ENCODE measurements around the gene NFE2L1. TPM values are rescaled to one million over a fixed set of nuclear protein-coding genes. Genes with fewer than 3 reads are reported as not detected.

NFE2L1 gene
- total and polyA plus RNA-seq, 2 experiments from 2014 or later: 28.0 to 66.4 TPM

DNA sequence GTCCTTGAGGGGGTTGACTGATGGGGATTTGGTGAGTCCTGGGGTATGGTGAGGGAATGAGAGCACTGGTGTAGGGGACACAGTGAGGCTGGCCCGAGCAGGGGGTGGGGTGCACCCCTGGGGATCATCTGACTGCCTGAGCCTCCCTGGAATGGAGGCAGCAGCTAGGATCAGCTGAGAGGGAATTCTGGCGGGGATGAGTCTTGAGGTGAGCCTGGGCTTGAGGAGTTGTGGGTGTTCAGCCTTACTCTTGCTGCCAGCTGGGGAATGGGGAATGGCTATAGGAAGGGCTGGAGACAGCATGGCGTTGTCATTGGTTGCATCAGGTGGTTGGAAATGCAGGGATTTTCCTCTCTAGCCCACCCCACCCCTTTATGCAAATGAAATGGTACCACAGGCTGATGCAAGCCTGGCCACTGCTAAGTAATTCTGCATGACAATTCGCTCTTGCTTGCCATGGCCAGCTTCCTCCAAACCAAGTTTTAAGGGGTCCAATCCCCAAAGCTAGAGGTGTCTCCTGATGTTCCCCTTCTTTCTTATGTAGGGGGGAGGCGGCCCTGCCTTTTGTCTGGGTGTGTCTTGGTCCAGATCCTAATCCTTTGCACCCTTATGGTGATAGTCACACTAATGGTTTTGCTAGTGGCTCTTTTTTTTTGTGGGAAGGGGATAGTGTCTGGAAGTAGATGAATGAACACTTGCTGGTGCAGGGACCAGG is 7.5 kb downstream of the NFE2L1 start:
- Histone ChIP-seq H4K20me1 (ENCODE audit: insufficient read depth) (no peaks in the 10 kb centered on the region), H3F3A (ENCODE audit: insufficient read depth) (peaks cover 28% of the 10 kb centered on the region), H3K9me3 (ENCODE audit: low read depth) (no peaks in the 10 kb centered on the region), H3K9ac (peak overlapping the region; percentile 93), H3K27ac (peak overlapping the region; percentile 91), H2AFZ (no peak overlapping the region), H3K4me1 (ENCODE audit: insufficient read depth) (peaks cover 57% of the 10 kb centered on the region), H3K9me2 (ENCODE audit: insufficient read depth) (no peaks in the 10 kb centered on the region), H3K79me2 (ENCODE audit: insufficient read depth) (peaks cover 76% of the 10 kb centered on the region), H3K36me3 (ENCODE audit: low read depth) (peaks cover 16% of the 10 kb centered on the region; the same call in 1 of the 2 replicates), H3K4me2 (ENCODE audit: unreplicated experiment) (peak overlapping the region; percentile 92), H3K4me3 (peak overlapping the region; percentile 64), H3K27me3 (replicated peaks; ENCODE audit: insufficient read depth) (no peaks in the 10 kb centered on the region)
- no peak for TF ChIP-seq EZH2phosphoT487 (IDR thresholded peaks at IDR 0.05; ENCODE audit: insufficient read depth, low read depth)
- in situ Hi-C loops (cut with MboI): no loop called here
- 72 to 78% methylated on average over 4 to 5 of the region's 5 CpGs for WGBS, 2 experiments (ENCODE audit: low coverage in 1 of 2, low lambda C conversion rate in 2 of 2, missing lambda C conversion rate in 2 of 2)
- peak; percentile 86 for DNase-seq

DNA sequence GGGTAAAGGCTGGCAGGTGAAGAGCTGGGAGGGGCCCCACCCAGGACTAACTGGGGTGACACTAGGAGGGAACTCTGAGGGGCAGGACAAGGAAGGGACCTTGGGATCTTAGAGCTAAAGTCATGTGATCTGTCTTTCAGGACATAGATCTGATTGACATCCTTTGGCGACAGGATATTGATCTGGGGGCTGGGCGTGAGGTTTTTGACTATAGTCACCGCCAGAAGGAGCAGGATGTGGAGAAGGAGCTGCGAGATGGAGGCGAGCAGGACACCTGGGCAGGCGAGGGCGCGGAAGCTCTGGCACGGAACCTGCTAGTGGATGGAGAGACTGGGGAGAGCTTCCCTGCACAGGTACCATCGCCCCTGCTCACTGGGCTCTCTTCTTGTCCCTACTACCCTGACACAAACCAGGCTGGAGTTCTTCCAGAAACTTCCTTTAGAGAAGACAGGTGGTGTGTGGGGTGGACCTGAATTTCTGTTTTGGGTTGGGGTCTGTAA is 8.1 kb downstream of the NFE2L1 start:
- peaks cover 71% of the 10 kb centered on the region for H3K79me2 ChIP-seq (ENCODE audit: insufficient read depth)
- no peak for TF ChIP-seq EZH2 (IDR thresholded peaks at IDR 0.05; ENCODE audit: insufficient read depth, poor library complexity, severe bottlenecking)
- no peak for TF ChIP-seq EZH2phosphoT487 (IDR thresholded peaks at IDR 0.05; ENCODE audit: insufficient read depth, low read depth)
- peaks cover 14% of the 10 kb centered on the region; the same call in 1 of the 2 replicates for H3K36me3 ChIP-seq (ENCODE audit: low read depth)
- H3K9ac ChIP-seq: peak overlapping the region; percentile 74
- no peaks in the 10 kb centered on the region for H3K9me2 ChIP-seq (ENCODE audit: insufficient read depth)
- H3K9me3 ChIP-seq (ENCODE audit: low read depth): no peaks in the 10 kb centered on the region
- DNase-seq: no peak
- H3K4me1 ChIP-seq (ENCODE audit: insufficient read depth): peaks cover 51% of the 10 kb centered on the region
- H2AFZ ChIP-seq: no peak overlapping the region
- in situ Hi-C loops (cut with MboI): no loop called here
- no peaks in the 10 kb centered on the region for H4K20me1 ChIP-seq (ENCODE audit: insufficient read depth)
- WGBS, 2 experiments (ENCODE audit: low coverage in 1 of 2, low lambda C conversion rate in 2 of 2, missing lambda C conversion rate in 2 of 2): 92 to 94% methylated on average over 10 of the region's 10 CpGs
- H3K4me2 ChIP-seq (ENCODE audit: unreplicated experiment): peak overlapping the region; percentile 92
- H3K27me3 ChIP-seq (replicated peaks; ENCODE audit: insufficient read depth): no peaks in the 10 kb centered on the region
- peaks cover 22% of the 10 kb centered on the region for H3F3A ChIP-seq (ENCODE audit: insufficient read depth)
- H3K27ac ChIP-seq: peak overlapping the region; percentile 91
- peak overlapping the region; percentile 64; the same call in 1 of the 2 replicates for H3K4me3 ChIP-seq

DNA sequence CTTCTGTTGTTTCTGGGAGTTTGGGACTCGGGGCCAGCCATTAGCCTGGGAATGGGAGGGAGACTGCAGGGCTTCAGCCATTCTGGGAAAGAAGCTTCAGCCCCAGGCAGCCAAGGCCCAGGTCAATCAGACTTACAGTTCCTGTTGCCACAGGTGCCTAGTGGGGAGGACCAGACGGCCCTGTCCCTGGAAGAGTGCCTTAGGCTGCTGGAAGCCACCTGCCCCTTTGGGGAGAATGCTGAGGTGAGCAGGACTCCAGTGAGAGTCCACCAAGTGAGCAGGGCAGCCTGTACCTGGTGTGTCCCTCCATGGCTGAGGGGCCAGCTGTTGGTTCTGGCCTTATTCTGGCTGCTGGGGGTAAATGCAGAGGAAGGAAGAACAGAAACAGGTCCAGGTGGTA is 8.7 kb downstream of the NFE2L1 start:
- peaks cover 45% of the 10 kb centered on the region for H3K4me1 ChIP-seq (ENCODE audit: insufficient read depth)
- H3K9ac ChIP-seq: no peak overlapping the region
- in situ Hi-C loops (cut with MboI): no loop called here
- no peaks in the 10 kb centered on the region for H3K9me2 ChIP-seq (ENCODE audit: insufficient read depth)
- peaks cover 26% of the 10 kb centered on the region for H3F3A ChIP-seq (ENCODE audit: insufficient read depth)
- WGBS, 2 experiments (ENCODE audit: low coverage in 1 of 2, low lambda C conversion rate in 2 of 2, missing lambda C conversion rate in 2 of 2): 57 to 77% methylated on average over 2 of the region's 2 CpGs
- H3K36me3 ChIP-seq (ENCODE audit: low read depth): peaks cover 17% of the 10 kb centered on the region; the same call in 1 of the 2 replicates
- H3K4me2 ChIP-seq (ENCODE audit: unreplicated experiment): no peak overlapping the region
- peak overlapping the region; percentile 91 for H3K27ac ChIP-seq
- TF ChIP-seq EZH2phosphoT487 (IDR thresholded peaks at IDR 0.05; ENCODE audit: insufficient read depth, low read depth): no peak
- TF ChIP-seq EZH2 (IDR thresholded peaks at IDR 0.05; ENCODE audit: insufficient read depth, poor library complexity, severe bottlenecking): no peak
- DNase-seq: no peak
- no peak overlapping the region for H2AFZ ChIP-seq
- no peaks in the 10 kb centered on the region for H3K9me3 ChIP-seq (ENCODE audit: low read depth)
- H4K20me1 ChIP-seq (ENCODE audit: insufficient read depth): no peaks in the 10 kb centered on the region
- H3K27me3 ChIP-seq (replicated peaks; ENCODE audit: insufficient read depth): no peaks in the 10 kb centered on the region
- no peak overlapping the region for H3K4me3 ChIP-seq
- peaks cover 71% of the 10 kb centered on the region for H3K79me2 ChIP-seq (ENCODE audit: insufficient read depth)

DNA sequence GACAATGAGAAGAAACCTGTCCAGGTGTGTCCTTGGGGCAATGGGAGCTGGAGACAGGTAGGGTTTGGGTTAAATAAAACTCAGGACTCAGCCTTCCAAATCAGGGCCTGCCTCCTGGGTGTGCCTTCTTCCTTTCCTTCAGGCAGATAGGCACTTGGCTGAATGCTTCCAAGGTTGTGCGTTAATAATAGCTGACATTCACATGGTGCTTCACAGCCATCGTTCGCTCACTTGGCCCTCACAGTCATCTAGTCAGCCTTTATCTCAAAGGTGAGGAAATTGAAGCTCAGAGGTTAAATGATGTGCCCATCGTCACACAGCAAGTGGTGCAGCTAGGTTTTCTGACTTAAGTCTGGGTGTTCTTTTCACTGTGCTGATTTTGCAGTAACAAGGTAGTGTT is 9.5 kb downstream of the NFE2L1 start:
- H3F3A ChIP-seq (ENCODE audit: insufficient read depth): peaks cover 23% of the 10 kb centered on the region
- peaks cover 71% of the 10 kb centered on the region for H3K79me2 ChIP-seq (ENCODE audit: insufficient read depth)
- no peaks in the 10 kb centered on the region for H3K9me2 ChIP-seq (ENCODE audit: insufficient read depth)
- TF ChIP-seq EZH2phosphoT487 (IDR thresholded peaks at IDR 0.05; ENCODE audit: insufficient read depth, low read depth): no peak
- TF ChIP-seq EZH2 (IDR thresholded peaks at IDR 0.05; ENCODE audit: insufficient read depth, poor library complexity, severe bottlenecking): no peak
- H3K36me3 ChIP-seq (ENCODE audit: low read depth): peaks cover 24% of the 10 kb centered on the region
- WGBS, 2 experiments (ENCODE audit: low coverage in 1 of 2, low lambda C conversion rate in 2 of 2, missing lambda C conversion rate in 2 of 2): 91 to 93% methylated on average over 4 of the region's 4 CpGs
- no peaks in the 10 kb centered on the region for H3K9me3 ChIP-seq (ENCODE audit: low read depth)
- no peaks in the 10 kb centered on the region for H4K20me1 ChIP-seq (ENCODE audit: insufficient read depth)
- in situ Hi-C loops (cut with MboI): no loop called here
- H3K4me2 ChIP-seq (ENCODE audit: unreplicated experiment): no peak overlapping the region
- H3K27me3 ChIP-seq (replicated peaks; ENCODE audit: insufficient read depth): no peaks in the 10 kb centered on the region
- H3K4me3 ChIP-seq: no peak overlapping the region
- DNase-seq: no peak
- H3K4me1 ChIP-seq (ENCODE audit: insufficient read depth): peaks cover 38% of the 10 kb centered on the region
- no peak overlapping the region for H3K9ac ChIP-seq
- H2AFZ ChIP-seq: no peak overlapping the region
- no peak overlapping the region for H3K27ac ChIP-seq
